ENCODE data around the gene GUCY1A2.

The GUCY1A2 gene

GRCh38 chr11:107040433-107041087 is 22.3 kb upstream of the GUCY1A2 start:
- Histone ChIP-seq H3K27me3 (ENCODE audit: control insufficient read depth, insufficient read depth, low read length, poor library complexity, severe bottlenecking) (no peaks in the 10 kb centered on the region), H3K4me1 (ENCODE audit: control insufficient read depth, insufficient read depth, low read length) (no peaks in the 10 kb centered on the region), H3K9me3 (ENCODE audit: control insufficient read depth, low read length) (peaks cover 5% of the 10 kb centered on the region), H3K4me3 (ENCODE audit: insufficient read depth, low read depth, low read length) (no peak overlapping the region), H3K36me3 (ENCODE audit: control insufficient read depth, insufficient read depth, low read length) (no peaks in the 10 kb centered on the region), H3K27ac (ENCODE audit: insufficient read depth, low read depth, low read length, poor library complexity, severe bottlenecking) (no peak overlapping the region)
- 90 to 92% methylated on average over 1 to 2 of the region's 2 CpGs for whole genome bisulfite sequencing, 2 experiments

- Histone ChIP-seq H3K27ac (ENCODE audit: insufficient read depth, low read depth, low read length, poor library complexity, severe bottlenecking) (no peak overlapping the region), H3K4me3 (ENCODE audit: insufficient read depth, low read depth, low read length) (no peak overlapping the region), H3K36me3 (ENCODE audit: control insufficient read depth, insufficient read depth, low read length) (no peaks in the 10 kb centered on the region), H3K27me3 (ENCODE audit: control insufficient read depth, insufficient read depth, low read length, poor library complexity, severe bottlenecking) (no peaks in the 10 kb centered on the region), H3K4me1 (ENCODE audit: control insufficient read depth, insufficient read depth, low read length) (no peaks in the 10 kb centered on the region), H3K9me3 (ENCODE audit: control insufficient read depth, low read length) (no peaks in the 10 kb centered on the region)
Observed at GRCh38 chr11:107025673-107026072, 7.4 kb upstream of the GUCY1A2 start.

DNA sequence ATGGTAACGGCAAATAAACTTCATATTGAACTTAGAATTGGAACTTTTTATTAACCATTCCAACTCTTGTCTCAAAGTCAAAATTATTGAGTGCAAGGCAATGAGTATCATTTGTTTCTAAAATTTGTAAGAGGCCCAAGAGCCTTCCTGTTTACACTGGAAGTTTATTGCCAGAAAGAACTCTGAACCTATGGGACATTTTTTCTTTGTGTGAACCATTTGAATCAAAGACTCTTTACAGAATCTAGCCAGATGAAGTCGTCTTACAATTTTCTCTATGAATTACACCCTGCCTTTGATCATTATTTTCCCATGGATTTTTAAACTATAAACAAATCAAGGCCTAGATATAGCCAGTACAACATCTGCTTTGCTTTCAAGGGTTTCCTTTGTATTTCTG is 2.3 kb upstream of the GUCY1A2 start:
- Histone ChIP-seq H3K4me1 (ENCODE audit: control insufficient read depth, insufficient read depth, low read length) (no peaks in the 10 kb centered on the region), H3K36me3 (ENCODE audit: control insufficient read depth, insufficient read depth, low read length) (no peaks in the 10 kb centered on the region), H3K4me3 (ENCODE audit: insufficient read depth, low read depth, low read length) (no peak overlapping the region), H3K9me3 (ENCODE audit: control insufficient read depth, low read length) (no peaks in the 10 kb centered on the region), H3K27ac (ENCODE audit: insufficient read depth, low read depth, low read length, poor library complexity, severe bottlenecking) (no peak overlapping the region), H3K27me3 (ENCODE audit: control insufficient read depth, insufficient read depth, low read length, poor library complexity, severe bottlenecking) (peaks cover 25% of the 10 kb centered on the region)
- WGBS, 2 experiments, result 77 to 83% methylated on average over 1 to 2 of the region's 2 CpGs

DNA sequence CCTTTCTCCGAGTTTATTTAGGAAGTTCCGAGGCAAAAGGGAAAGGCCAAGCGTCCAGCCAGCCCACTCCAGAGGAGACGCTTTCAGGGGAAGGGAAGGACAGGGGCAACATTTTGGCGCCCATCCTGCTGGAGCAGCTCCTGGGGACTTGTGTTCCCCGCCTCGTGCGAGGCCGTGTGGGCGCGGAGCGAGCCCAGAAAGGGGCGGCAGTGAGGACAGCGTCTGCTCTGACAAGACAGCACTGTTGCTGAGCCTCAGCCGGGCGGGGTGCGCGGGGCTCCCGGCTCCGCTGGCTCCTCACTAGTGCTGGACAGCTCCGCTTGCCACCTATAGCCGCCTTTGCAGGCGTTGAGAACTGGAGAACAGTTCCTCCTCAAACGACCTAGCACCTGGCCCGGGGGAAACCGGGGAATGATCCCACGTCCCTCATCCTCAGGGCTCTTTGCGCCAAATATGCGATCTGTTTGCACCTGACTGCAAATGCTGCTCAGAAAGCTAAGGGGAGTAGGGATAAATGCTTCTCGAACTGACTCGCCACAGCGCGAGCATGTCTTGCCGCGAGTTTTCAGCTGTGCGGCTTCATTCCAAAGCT is 722 bp upstream of the GUCY1A2 start:
- Histone ChIP-seq H3K9me3 (ENCODE audit: control insufficient read depth, low read length) (no peaks in the 10 kb centered on the region), H3K4me3 (ENCODE audit: insufficient read depth, low read depth, low read length) (peak overlapping the region; percentile 52), H3K27ac (ENCODE audit: insufficient read depth, low read depth, low read length, poor library complexity, severe bottlenecking) (no peak overlapping the region), H3K4me1 (ENCODE audit: control insufficient read depth, insufficient read depth, low read length) (no peaks in the 10 kb centered on the region), H3K36me3 (ENCODE audit: control insufficient read depth, insufficient read depth, low read length) (no peaks in the 10 kb centered on the region), H3K27me3 (ENCODE audit: control insufficient read depth, insufficient read depth, low read length, poor library complexity, severe bottlenecking) (peaks cover 25% of the 10 kb centered on the region)
- 4 to 5% methylated on average over 36 of the region's 36 CpGs for WGBS, 2 experiments

DNA sequence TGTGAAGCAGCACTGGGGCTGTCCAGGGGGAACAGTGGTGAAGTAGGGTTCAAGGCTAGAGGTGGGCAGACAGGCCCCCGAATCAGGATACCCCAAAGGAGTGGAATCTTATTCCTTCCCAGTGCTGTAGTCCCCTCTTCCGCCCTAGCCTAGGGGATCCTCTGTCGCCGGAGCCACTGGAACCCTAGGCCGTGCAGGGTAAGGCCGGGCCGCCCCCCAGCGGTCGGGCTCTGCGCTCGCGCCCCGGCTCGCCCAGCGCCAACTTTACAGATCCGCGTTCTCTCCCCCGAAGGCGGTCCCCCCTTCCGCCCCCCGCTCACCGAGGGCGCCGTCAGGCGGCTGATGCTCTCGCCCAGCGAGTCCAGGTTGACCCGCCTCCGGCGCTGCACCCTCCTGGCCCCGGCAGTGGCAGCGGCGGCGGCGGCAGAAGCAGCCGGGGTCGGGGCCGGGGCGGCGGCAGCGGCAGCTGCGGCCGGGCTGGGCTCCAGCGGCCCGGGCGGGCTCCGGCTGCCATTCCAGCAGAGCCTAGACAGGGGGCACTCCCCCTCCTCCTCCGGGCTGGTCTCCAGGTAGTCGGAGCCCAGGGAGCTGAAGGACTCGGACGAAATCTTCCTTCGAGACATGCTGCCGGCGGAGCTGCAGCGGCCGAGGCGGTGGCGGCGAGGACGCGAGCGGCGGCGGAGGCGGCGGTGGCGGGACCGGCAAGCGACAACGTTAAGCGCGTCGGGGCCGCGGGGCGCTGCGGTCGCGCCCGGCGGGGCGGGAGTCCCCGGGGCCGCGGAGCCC is 650 bp downstream of the GUCY1A2 start:
- no peaks in the 10 kb centered on the region for H3K4me1 ChIP-seq (ENCODE audit: control insufficient read depth, insufficient read depth, low read length)
- H3K27me3 ChIP-seq (ENCODE audit: control insufficient read depth, insufficient read depth, low read length, poor library complexity, severe bottlenecking), result peaks cover 25% of the 10 kb centered on the region
- WGBS, 2 experiments, result 0 to 1% methylated on average over 85 of the region's 85 CpGs
- H3K27ac ChIP-seq (ENCODE audit: insufficient read depth, low read depth, low read length, poor library complexity, severe bottlenecking), result no peak overlapping the region
- H3K9me3 ChIP-seq (ENCODE audit: control insufficient read depth, low read length), result no peaks in the 10 kb centered on the region
- H3K4me3 ChIP-seq (ENCODE audit: insufficient read depth, low read depth, low read length), result peak overlapping the region; percentile 52
- no peaks in the 10 kb centered on the region for H3K36me3 ChIP-seq (ENCODE audit: control insufficient read depth, insufficient read depth, low read length)

- peak overlapping the region; percentile 52 for H3K4me3 ChIP-seq (ENCODE audit: insufficient read depth, low read depth, low read length)
- WGBS, 2 experiments, result 71 to 75% methylated on average over 3 of the region's 3 CpGs
- no peaks in the 10 kb centered on the region for H3K36me3 ChIP-seq (ENCODE audit: control insufficient read depth, insufficient read depth, low read length)
- H3K27me3 ChIP-seq (ENCODE audit: control insufficient read depth, insufficient read depth, low read length, poor library complexity, severe bottlenecking), result peaks cover 25% of the 10 kb centered on the region
- H3K4me1 ChIP-seq (ENCODE audit: control insufficient read depth, insufficient read depth, low read length), result no peaks in the 10 kb centered on the region
- H3K9me3 ChIP-seq (ENCODE audit: control insufficient read depth, low read length), result no peaks in the 10 kb centered on the region
- no peak overlapping the region for H3K27ac ChIP-seq (ENCODE audit: insufficient read depth, low read depth, low read length, poor library complexity, severe bottlenecking)
Observed at GRCh38 chr11:107017104-107017432, 1.2 kb downstream of the GUCY1A2 start.

GRCh38 chr11:107014871-107015270 is 3.4 kb downstream of the GUCY1A2 start:
- Histone ChIP-seq H3K9me3 (ENCODE audit: control insufficient read depth, low read length) (no peaks in the 10 kb centered on the region), H3K27ac (ENCODE audit: insufficient read depth, low read depth, low read length, poor library complexity, severe bottlenecking) (no peak overlapping the region), H3K27me3 (ENCODE audit: control insufficient read depth, insufficient read depth, low read length, poor library complexity, severe bottlenecking) (peaks cover 17% of the 10 kb centered on the region), H3K4me3 (ENCODE audit: insufficient read depth, low read depth, low read length) (no peak overlapping the region), H3K36me3 (ENCODE audit: control insufficient read depth, insufficient read depth, low read length) (no peaks in the 10 kb centered on the region), H3K4me1 (ENCODE audit: control insufficient read depth, insufficient read depth, low read length) (no peaks in the 10 kb centered on the region)
- no CpG with 5 or more reads among the region's 1 CpG for WGBS, 2 experiments

- H3K27me3 ChIP-seq (ENCODE audit: control insufficient read depth, insufficient read depth, low read length, poor library complexity, severe bottlenecking), result no peaks in the 10 kb centered on the region
- H3K27ac ChIP-seq (ENCODE audit: insufficient read depth, low read depth, low read length, poor library complexity, severe bottlenecking), result no peak overlapping the region
- H3K4me1 ChIP-seq (ENCODE audit: control insufficient read depth, insufficient read depth, low read length), result no peaks in the 10 kb centered on the region
- H3K36me3 ChIP-seq (ENCODE audit: control insufficient read depth, insufficient read depth, low read length), result no peaks in the 10 kb centered on the region
- H3K9me3 ChIP-seq (ENCODE audit: control insufficient read depth, low read length), result no peaks in the 10 kb centered on the region
- WGBS, 2 experiments, result 100% methylated on average over 1 of the region's 2 CpGs; no CpG with 5 or more reads in 1 of the 2 experiments
- H3K4me3 ChIP-seq (ENCODE audit: insufficient read depth, low read depth, low read length), result no peak overlapping the region
Observed at GRCh38 chr11:107011977-107012376, 6.3 kb downstream of the GUCY1A2 start.

DNA sequence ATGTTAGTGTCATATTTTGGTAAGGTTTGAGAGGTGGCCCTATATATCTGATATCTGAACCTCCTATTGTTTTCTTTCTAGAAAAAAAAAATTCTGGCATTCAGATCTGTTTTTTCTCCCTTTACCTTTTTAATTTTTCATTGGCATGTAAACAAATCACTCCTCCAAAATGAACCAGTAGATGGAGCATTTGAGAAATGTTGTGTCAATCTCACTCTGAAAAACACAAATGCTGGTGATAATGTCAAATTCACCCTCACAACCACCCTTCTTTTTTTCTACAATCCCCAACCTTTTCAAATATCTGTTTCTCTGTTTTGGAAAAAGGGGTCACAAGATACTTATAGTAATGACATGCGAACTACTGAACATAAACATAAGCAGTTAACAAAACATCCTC is 9.1 kb downstream of the GUCY1A2 start:
- no peaks in the 10 kb centered on the region for H3K27me3 ChIP-seq (ENCODE audit: control insufficient read depth, insufficient read depth, low read length, poor library complexity, severe bottlenecking)
- H3K4me3 ChIP-seq (ENCODE audit: insufficient read depth, low read depth, low read length), result no peak overlapping the region
- H3K27ac ChIP-seq (ENCODE audit: insufficient read depth, low read depth, low read length, poor library complexity, severe bottlenecking), result no peak overlapping the region
- H3K9me3 ChIP-seq (ENCODE audit: control insufficient read depth, low read length), result no peaks in the 10 kb centered on the region
- WGBS, 2 experiments, result 90 to 94% methylated on average over 1 of the region's 1 CpG
- H3K4me1 ChIP-seq (ENCODE audit: control insufficient read depth, insufficient read depth, low read length), result no peaks in the 10 kb centered on the region
- H3K36me3 ChIP-seq (ENCODE audit: control insufficient read depth, insufficient read depth, low read length), result no peaks in the 10 kb centered on the region

DNA sequence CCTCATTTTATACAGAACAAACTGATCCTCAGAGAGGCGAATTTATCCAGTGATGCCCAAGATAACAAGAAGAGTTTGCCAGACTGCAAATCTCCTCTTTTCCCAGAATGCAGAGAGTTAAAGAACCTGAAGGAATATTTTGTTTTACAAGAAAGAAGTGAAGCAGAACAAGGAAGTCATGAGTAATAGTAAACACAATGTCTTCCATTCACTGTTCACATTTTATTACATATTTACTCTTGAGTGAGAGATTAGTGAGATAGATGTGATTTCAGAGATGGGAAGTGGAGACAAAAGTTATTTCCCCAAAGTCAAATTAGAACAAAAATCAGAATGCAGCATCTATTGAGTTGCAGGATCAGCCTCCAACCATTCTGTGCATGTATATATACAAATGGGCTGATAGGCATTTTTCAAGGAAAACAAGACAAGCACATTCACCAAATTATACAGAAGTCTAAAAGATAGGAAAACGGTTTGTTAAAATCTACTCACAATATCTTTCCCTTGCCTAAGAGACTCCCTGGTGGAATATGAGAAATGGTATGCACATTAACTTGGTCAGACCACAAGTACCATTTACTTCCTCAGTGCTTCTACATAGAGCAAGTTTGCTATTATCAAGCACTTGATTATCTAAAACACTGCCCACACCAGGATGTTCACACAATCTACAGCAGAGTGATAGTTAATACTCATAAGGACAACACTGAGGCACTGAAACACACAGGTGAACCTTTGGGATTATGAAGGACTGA is 12.0 kb downstream of the GUCY1A2 start:
- H3K36me3 ChIP-seq (ENCODE audit: control insufficient read depth, insufficient read depth, low read length), result no peaks in the 10 kb centered on the region
- no peak overlapping the region for H3K27ac ChIP-seq (ENCODE audit: insufficient read depth, low read depth, low read length, poor library complexity, severe bottlenecking)
- no peak overlapping the region for H3K4me3 ChIP-seq (ENCODE audit: insufficient read depth, low read depth, low read length)
- H3K27me3 ChIP-seq (ENCODE audit: control insufficient read depth, insufficient read depth, low read length, poor library complexity, severe bottlenecking), result no peaks in the 10 kb centered on the region
- 76 to 98% methylated on average over 2 of the region's 2 CpGs for WGBS, 2 experiments
- no peaks in the 10 kb centered on the region for H3K4me1 ChIP-seq (ENCODE audit: control insufficient read depth, insufficient read depth, low read length)
- H3K9me3 ChIP-seq (ENCODE audit: control insufficient read depth, low read length), result no peaks in the 10 kb centered on the region
